ENCODE results near the gene FBXO9. TPM values are rescaled to one million over a fixed set of nuclear protein-coding genes. Genes with fewer than 3 reads are reported as not detected.

FBXO9 gene
- total and polyA plus RNA-seq, 10 of the 15 experiments (the other 5 are each of a cell fraction or from before 2014, with no cell fraction given) = 9.9 to 68.9 (median 31.3) TPM

DNA sequence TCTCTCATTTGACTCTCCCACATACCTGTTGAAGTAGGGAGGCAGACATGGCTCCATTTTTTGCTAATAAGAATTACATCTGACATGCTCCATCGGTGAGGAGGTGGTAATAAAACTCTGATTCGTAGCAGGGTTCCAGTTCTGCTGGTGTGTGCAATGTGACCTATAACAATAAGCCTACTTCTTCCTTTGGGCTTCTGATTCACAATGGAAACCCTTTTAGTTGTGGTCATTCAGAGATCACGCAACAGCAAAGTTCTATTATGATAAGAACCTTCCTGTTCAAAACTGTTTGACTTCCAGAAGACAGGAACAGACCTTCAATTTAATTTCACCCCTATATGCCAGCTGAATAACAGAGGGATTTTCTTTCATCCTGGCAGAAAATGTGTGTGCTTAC lies 38.7 kb upstream of the FBXO9 start (continued):
- no peak for TF ChIP-seq STAT3 (IDR thresholded peaks at IDR 0.05; ENCODE audit: low read depth, low read length)
- TF ChIP-seq TAF1 (IDR thresholded peaks at IDR 0.05; ENCODE audit: borderline replicate concordance, low read depth, low read length) = no peak
- no peak for TF ChIP-seq WRNIP1 (IDR thresholded peaks at IDR 0.05; ENCODE audit: borderline replicate concordance, low read depth, low read length)
- TF ChIP-seq TCF12 (IDR thresholded peaks at IDR 0.05; ENCODE audit: low read depth, low read length) = no peak
- no peak for TF ChIP-seq NRF1 (conservative IDR thresholded peaks at IDR 0.05; ENCODE audit: low read depth, low read length)
- no peak for TF ChIP-seq ZBED1 (IDR thresholded peaks at IDR 0.05; ENCODE audit: borderline replicate concordance)

DNA sequence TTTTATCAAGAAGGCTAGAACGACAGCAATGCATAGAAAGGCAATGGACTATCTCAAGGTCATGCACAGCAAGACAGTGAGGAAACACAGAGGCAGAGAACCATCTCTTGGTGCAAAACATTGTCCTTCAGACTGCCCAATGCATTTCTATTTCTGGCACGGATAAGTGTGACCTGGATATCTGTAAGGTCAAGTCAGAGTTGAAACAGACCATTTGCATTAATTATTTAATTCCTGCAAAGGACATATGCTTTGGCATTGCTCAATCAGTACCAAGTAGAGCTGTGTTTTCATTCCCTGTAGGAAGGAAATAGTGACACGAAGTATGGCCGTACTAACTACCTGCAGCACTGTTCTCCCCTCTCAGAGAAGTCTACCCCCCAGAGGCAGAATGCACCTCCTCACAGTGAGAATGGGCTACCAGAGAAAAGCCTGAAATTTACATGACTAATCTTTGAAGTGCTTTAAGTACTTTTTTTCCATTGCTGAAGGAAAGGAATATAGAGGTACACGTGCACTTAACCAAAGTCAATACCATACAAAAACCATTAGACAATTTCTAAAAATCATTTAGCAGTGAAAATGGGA lies 38.0 kb upstream of the FBXO9 start:
- no peak for DNase-seq (ENCODE audit: low read depth, low spot score)
- BruUV-seq (replicated peaks) = no TSS peak
- no peak overlapping the region for H2AFZ ChIP-seq (ENCODE audit: control insufficient read depth, low read depth, low read length)
- H4K20me1 ChIP-seq (ENCODE audit: control insufficient read depth, insufficient read depth) = no peaks in the 10 kb centered on the region
- ChIA-PET POLR2A (no interaction called here), RAD21 (ENCODE audit: unreplicated experiment) (no interaction called here), SMC1A (ENCODE audit: uncharacterized antibody, unreplicated experiment) (no interaction called here), CTCF (interaction anchor here (1.9 kb wide), 1 partner anchor 30 kb away, joined by 5 read pairs; no protein-coding TSS in a partner anchor)
- H3K36me3 ChIP-seq (ENCODE audit: control insufficient read depth in 2 of 2, insufficient read depth in 2 of 2, low read length in 1 of 2) = no peaks in the 10 kb centered on the region
- H3K4me3 ChIP-seq = no peak overlapping the region
- in situ Hi-C loops (cut with MboI) = no loop called here
- WGBS (ENCODE audit: insufficient coverage, insufficient replicate concordance, low lambda C conversion rate, missing lambda C conversion rate) = 77% methylated on average over 5 of the region's 5 CpGs
- H3K27me3 ChIP-seq (replicated peaks in 1 of 2; ENCODE audit: control insufficient read depth in 2 of 2, insufficient read depth in 2 of 2, low read length in 1 of 2) = no peaks in the 10 kb centered on the region
- H3K27ac ChIP-seq (ENCODE audit: control insufficient read depth, insufficient read depth) = no peak overlapping the region
- no peak overlapping the region for H3K4me2 ChIP-seq (ENCODE audit: control insufficient read depth, insufficient read depth)
- intact Hi-C loops (cut with micrococcal nuclease; ENCODE audit: unreplicated experiment) = no loop called here
- no peak for ATAC-seq
- no peaks in the 10 kb centered on the region for H3K79me2 ChIP-seq (ENCODE audit: control insufficient read depth, insufficient read depth, low read length)
- H3K9ac ChIP-seq (ENCODE audit: control insufficient read depth, insufficient read depth, low read length) = no peak overlapping the region
- no peaks in the 10 kb centered on the region for H3K9me3 ChIP-seq (replicated peaks; ENCODE audit: control insufficient read depth, insufficient read depth, low read length)
- FAIRE-seq = no peak
- no peaks in the 10 kb centered on the region for H3K4me1 ChIP-seq (ENCODE audit: control insufficient read depth, insufficient read depth, low read length)
- no peak for TF ChIP-seq FOXK2 (IDR thresholded peaks at IDR 0.05)
- TF ChIP-seq, protein P1, sequence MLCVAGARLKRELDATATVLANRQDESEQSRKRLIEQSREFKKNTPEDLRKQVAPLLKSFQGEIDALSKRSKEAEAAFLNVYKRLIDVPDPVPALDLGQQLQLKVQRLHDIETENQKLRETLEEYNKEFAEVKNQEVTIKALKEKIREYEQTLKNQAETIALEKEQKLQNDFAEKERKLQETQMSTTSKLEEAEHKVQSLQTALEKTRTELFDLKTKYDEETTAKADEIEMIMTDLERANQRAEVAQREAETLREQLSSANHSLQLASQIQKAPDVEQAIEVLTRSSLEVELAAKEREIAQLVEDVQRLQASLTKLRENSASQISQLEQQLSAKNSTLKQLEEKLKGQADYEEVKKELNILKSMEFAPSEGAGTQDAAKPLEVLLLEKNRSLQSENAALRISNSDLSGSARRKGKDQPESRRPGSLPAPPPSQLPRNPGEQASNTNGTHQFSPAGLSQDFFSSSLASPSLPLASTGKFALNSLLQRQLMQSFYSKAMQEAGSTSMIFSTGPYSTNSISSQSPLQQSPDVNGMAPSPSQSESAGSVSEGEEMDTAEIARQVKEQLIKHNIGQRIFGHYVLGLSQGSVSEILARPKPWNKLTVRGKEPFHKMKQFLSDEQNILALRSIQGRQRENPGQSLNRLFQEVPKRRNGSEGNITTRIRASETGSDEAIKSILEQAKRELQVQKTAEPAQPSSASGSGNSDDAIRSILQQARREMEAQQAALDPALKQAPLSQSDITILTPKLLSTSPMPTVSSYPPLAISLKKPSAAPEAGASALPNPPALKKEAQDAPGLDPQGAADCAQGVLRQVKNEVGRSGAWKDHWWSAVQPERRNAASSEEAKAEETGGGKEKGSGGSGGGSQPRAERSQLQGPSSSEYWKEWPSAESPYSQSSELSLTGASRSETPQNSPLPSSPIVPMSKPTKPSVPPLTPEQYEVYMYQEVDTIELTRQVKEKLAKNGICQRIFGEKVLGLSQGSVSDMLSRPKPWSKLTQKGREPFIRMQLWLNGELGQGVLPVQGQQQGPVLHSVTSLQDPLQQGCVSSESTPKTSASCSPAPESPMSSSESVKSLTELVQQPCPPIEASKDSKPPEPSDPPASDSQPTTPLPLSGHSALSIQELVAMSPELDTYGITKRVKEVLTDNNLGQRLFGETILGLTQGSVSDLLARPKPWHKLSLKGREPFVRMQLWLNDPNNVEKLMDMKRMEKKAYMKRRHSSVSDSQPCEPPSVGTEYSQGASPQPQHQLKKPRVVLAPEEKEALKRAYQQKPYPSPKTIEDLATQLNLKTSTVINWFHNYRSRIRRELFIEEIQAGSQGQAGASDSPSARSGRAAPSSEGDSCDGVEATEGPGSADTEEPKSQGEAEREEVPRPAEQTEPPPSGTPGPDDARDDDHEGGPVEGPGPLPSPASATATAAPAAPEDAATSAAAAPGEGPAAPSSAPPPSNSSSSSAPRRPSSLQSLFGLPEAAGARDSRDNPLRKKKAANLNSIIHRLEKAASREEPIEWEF (IDR thresholded peaks at IDR 0.05; ENCODE audit: insufficient replicate concordance, low read depth, low read length) = no peak
- TF ChIP-seq, protein P2, sequence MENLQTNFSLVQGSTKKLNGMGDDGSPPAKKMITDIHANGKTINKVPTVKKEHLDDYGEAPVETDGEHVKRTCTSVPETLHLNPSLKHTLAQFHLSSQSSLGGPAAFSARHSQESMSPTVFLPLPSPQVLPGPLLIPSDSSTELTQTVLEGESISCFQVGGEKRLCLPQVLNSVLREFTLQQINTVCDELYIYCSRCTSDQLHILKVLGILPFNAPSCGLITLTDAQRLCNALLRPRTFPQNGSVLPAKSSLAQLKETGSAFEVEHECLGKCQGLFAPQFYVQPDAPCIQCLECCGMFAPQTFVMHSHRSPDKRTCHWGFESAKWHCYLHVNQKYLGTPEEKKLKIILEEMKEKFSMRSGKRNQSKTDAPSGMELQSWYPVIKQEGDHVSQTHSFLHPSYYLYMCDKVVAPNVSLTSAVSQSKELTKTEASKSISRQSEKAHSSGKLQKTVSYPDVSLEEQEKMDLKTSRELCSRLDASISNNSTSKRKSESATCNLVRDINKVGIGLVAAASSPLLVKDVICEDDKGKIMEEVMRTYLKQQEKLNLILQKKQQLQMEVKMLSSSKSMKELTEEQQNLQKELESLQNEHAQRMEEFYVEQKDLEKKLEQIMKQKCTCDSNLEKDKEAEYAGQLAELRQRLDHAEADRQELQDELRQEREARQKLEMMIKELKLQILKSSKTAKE (IDR thresholded peaks at IDR 0.05; ENCODE audit: low read depth, poor library complexity, severe bottlenecking) = no peak
- no peak for TF ChIP-seq EZH2 (IDR thresholded peaks at IDR 0.05; ENCODE audit: borderline replicate concordance, control insufficient read depth, low read depth, low read length)
- no peak for TF ChIP-seq ZZZ3 (IDR thresholded peaks at IDR 0.05; ENCODE audit: control insufficient read depth, insufficient read length, low read depth)
- no peak for TF ChIP-seq CHD2 (IDR thresholded peaks at IDR 0.05; ENCODE audit: borderline replicate concordance, low read depth, low read length)
- TF ChIP-seq, protein P3, sequence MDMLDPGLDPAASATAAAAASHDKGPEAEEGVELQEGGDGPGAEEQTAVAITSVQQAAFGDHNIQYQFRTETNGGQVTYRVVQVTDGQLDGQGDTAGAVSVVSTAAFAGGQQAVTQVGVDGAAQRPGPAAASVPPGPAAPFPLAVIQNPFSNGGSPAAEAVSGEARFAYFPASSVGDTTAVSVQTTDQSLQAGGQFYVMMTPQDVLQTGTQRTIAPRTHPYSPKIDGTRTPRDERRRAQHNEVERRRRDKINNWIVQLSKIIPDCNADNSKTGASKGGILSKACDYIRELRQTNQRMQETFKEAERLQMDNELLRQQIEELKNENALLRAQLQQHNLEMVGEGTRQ (IDR thresholded peaks at IDR 0.05; ENCODE audit: borderline replicate concordance, low read depth, low read length) = no peak
- TF ChIP-seq CREM (IDR thresholded peaks at IDR 0.05; ENCODE audit: low read depth) = no peak
